Upper lobe of left lung (tissue), 6 donors: ENCODE results near the gene PPP2R3B. TPM values are rescaled to one million over a fixed set of nuclear protein-coding genes. Genes with fewer than 3 reads are reported as not detected.

Experiments used
- ATAC-seq, 2 donors: fragments of 200-7000 bp; cut with Tn5 transposase; one replicate each; pipeline ENCODE4 v1.9.1; 2022; ENCODE audit warnings: mild to moderate bottlenecking in 2 of 2, moderate library complexity in 2 of 2; ENCODE audit not compliant: low FRiP score in 2 of 2
- DNase-seq, 2 donors: peaks; one replicate each; pipeline ENCODE4 v3.0.0-alpha.2; 2019 to 2020
- H3K27ac ChIP-seq, 4 donors: fragments of 200-600 bp; sonication (generic); one replicate each; pipeline ENCODE4 v1.5.1; 2016 to 2019
- H3K27me3 ChIP-seq, 4 donors: fragments of 200-600 bp; sonication (generic); one replicate each; pipeline ENCODE4 v1.5.1; 2017 to 2019
- H3K36me3 ChIP-seq, 4 donors: fragments of 200-600 bp; sonication (generic); one replicate each; pipeline ENCODE4 v1.5.1; 2016 to 2019
- H3K4me1 ChIP-seq, 4 donors: fragments of 200-600 bp; sonication (generic); one replicate each; pipeline ENCODE4 v1.5.1; 2018 to 2019
- H3K4me3 ChIP-seq, 4 donors: fragments of 200-600 bp; sonication (generic); one replicate each; pipeline ENCODE4 v1.5.1; 2017 to 2019; ENCODE audit warnings: mild to moderate bottlenecking in 2 of 4, moderate library complexity in 1 of 4
- H3K9me3 ChIP-seq, 4 donors: fragments of 200-600 bp; sonication (generic); one replicate each; pipeline ENCODE4 v1.5.1; 2018 to 2019
- EP300 ChIP-seq, 4 donors: sonication (generic); formaldehyde crosslinking; IDR thresholded peaks; one replicate each; pipeline ENCODE4 v1.5.1; 2017; ENCODE audit warnings: antibody characterized with exemption in 4 of 4, control low read depth in 2 of 4
- POLR2A ChIP-seq, 4 donors: fragments of 450-650 bp; IDR thresholded peaks; one replicate each; pipeline ENCODE4 v1.5.1; 2016 to 2017; ENCODE audit warnings: antibody characterized with exemption in 4 of 4, mild to moderate bottlenecking in 2 of 4
- POLR2AphosphoS5 ChIP-seq, 2 donors: sonication (generic); formaldehyde crosslinking; IDR thresholded peaks; one replicate each; pipeline ENCODE4 v1.5.1; 2017; ENCODE audit warnings: antibody characterized with exemption in 2 of 2
- WGBS, 2 donors: methylation state at CpG; one replicate each; pipeline ENCODE4 v1.1.5; 2017 to 2018; 5-methylcytosine and 5-hydroxymethylcytosine counted together
- total RNA-seq, 6 donors: library from RNA; depleted of rRNA in 4 of 6; stranded (reverse); fragments of >200 nt in 4 of 6; gene quantifications; one replicate each; pipeline versions ENCODE4 v1.1.0 to v1.2.1, GENCODE V29; 2016 to 2021
- TF ChIP-seq, protein P1 (sequence below), 6 experiments: fragments of 450-650 bp in 4 of 6; fragments of 200-600 bp in 2 of 6; sonication (generic) in 2 of 6; IDR thresholded peaks; one replicate each; pipeline ENCODE4 v1.5.1; 2016 to 2019; ENCODE audit warnings: antibody characterized with exemption in 6 of 6
- donor health status: DM: no; HTN: no; CAD: no; lungs with moderate emphysema.
- donor health status: DM: no; HTN: yes; CAD: no; lungs with severe emphysema.

Gene PPP2R3B
- total RNA-seq, 6 donors from 2014 or later, result 8.7 to 72.3 (median 15.1) TPM

DNA sequence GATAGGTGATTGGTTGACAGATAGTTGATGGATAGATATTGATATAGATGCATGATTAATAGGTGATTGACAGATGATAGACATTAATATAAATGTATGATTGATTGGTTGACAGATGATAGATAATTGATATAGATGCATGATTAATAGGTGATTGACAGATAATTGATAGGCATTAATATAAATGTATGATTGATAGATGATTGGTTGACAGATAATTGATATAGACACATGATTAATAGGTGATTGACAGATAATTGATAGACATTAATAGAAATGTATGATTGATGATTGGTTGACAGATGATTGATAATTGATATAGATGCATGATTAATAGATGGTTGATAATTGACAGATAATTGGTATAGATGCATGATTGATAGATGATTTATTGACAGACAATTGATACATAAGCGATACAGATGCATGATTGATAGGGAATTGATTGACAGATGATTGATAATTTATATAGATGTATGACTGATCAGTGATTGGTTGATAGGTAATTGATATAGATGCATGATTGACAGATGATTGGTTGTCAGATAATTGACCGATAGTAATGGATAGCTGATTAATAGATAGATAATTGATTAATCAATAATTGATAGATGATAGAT is 44.9 kb upstream of the PPP2R3B start:
- H3K27me3 ChIP-seq, result peaks cover 0 to 8% (median 3%) of the 10 kb centered on the region in 4 donors

DNA sequence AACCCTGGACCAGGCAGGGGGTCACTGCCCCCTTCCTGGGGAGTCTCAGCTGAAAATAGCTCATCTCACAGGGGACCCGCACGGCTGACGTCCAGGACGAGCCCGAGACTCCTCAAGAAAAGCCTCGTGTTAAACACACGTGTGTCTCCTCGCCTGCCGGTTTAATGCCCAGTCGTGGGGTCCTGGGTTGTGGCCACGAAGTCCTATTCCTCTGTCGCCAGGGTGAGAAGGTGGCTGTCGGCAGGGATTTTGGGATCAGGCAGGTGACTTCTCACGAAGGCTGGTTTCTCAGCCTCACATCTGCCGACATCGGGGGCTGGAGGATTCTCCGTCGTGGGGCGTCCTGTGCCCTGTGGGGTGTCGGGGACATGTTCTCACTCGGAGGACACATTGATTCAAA is 44.3 kb upstream of the PPP2R3B start:
- H3K36me3 ChIP-seq, result no peaks in the 10 kb centered on the region
- TF ChIP-seq POLR2AphosphoS5 (IDR thresholded peaks at IDR 0.05), result no peak
- TF ChIP-seq EP300 (IDR thresholded peaks at IDR 0.05), result no peak
- no peak for TF ChIP-seq POLR2A (IDR thresholded peaks at IDR 0.05)
- TF ChIP-seq, protein P1, sequence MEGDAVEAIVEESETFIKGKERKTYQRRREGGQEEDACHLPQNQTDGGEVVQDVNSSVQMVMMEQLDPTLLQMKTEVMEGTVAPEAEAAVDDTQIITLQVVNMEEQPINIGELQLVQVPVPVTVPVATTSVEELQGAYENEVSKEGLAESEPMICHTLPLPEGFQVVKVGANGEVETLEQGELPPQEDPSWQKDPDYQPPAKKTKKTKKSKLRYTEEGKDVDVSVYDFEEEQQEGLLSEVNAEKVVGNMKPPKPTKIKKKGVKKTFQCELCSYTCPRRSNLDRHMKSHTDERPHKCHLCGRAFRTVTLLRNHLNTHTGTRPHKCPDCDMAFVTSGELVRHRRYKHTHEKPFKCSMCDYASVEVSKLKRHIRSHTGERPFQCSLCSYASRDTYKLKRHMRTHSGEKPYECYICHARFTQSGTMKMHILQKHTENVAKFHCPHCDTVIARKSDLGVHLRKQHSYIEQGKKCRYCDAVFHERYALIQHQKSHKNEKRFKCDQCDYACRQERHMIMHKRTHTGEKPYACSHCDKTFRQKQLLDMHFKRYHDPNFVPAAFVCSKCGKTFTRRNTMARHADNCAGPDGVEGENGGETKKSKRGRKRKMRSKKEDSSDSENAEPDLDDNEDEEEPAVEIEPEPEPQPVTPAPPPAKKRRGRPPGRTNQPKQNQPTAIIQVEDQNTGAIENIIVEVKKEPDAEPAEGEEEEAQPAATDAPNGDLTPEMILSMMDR (IDR thresholded peaks at IDR 0.05), result no peak
- H3K27ac ChIP-seq, result no peak overlapping the region
- H3K27me3 ChIP-seq, result peaks cover 0 to 8% (median 3%) of the 10 kb centered on the region in 4 donors
- peaks cover 0 to 4% (median 2%) of the 10 kb centered on the region in 4 donors for H3K4me1 ChIP-seq
- H3K9me3 ChIP-seq, result no peaks in the 10 kb centered on the region
- 80 to 81% methylated on average over 17 to 21 of the region's 21 CpGs for WGBS, 2 donors
- ATAC-seq, result no peak
- DNase-seq, result no peak
- no peak overlapping the region for H3K4me3 ChIP-seq

More for the DNA sequence above, 44.9 kb upstream of the PPP2R3B start:
- DNase-seq (no peak), ATAC-seq (no peak)
- TF ChIP-seq EP300 (IDR thresholded peaks at IDR 0.05), result no peak
- TF ChIP-seq POLR2A (IDR thresholded peaks at IDR 0.05), result no peak
- TF ChIP-seq, protein P1 (IDR thresholded peaks at IDR 0.05), result no peak
- no peak for TF ChIP-seq POLR2AphosphoS5 (IDR thresholded peaks at IDR 0.05)
- Histone ChIP-seq H3K9me3 (no peaks in the 10 kb centered on the region), H3K36me3 (no peaks in the 10 kb centered on the region), H3K27ac (no peak overlapping the region), H3K4me3 (no peak overlapping the region), H3K4me1 (peaks cover 0 to 4% (median 2%) of the 10 kb centered on the region in 4 donors)
- 94 to 95% methylated on average over 2 of the region's 2 CpGs for WGBS, 2 donors

DNA sequence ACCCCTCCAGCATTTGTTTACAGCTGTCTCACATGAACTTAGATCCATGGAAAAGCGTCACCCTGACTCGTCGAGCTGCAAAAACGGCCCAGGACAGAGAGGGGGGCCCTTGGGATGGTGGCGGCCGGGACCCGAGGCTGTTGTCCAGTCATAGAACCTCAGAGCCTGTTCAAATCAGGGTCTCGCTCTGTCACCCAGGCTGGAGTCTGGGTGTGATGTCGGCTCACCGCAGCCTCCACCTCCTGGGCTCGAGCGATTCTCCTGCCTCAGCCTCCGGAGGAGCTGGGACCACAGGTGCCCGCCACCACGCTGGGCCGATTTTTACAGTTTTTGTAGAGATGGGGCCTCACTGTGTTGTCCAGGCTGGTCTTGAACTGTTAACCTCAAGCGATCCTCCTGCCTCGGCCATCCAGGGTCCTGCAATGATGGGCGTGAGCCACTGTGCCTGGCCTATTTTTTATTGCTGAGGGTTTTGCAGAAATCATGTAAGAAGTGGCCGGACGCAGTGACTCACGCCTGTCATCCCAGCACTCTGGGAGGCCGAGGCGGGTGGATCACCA is 42.6 kb upstream of the PPP2R3B start:
- Histone ChIP-seq H3K4me3 (no peak overlapping the region), H3K27me3 (peaks cover 0 to 8% (median 3%) of the 10 kb centered on the region in 4 donors), H3K9me3 (no peaks in the 10 kb centered on the region), H3K36me3 (no peaks in the 10 kb centered on the region), H3K4me1 (peaks cover 0 to 4% (median 2%) of the 10 kb centered on the region in 4 donors), H3K27ac (no peak overlapping the region)
- WGBS, 2 donors, result 89 to 90% methylated on average over 16 to 24 of the region's 24 CpGs
- TF ChIP-seq EP300 (IDR thresholded peaks at IDR 0.05) (no peak), POLR2AphosphoS5 (IDR thresholded peaks at IDR 0.05) (no peak), POLR2A (IDR thresholded peaks at IDR 0.05) (no peak)
- TF ChIP-seq, protein P1 (IDR thresholded peaks at IDR 0.05), result no peak
- DNase-seq, result no peak
- ATAC-seq, result no peak

DNA sequence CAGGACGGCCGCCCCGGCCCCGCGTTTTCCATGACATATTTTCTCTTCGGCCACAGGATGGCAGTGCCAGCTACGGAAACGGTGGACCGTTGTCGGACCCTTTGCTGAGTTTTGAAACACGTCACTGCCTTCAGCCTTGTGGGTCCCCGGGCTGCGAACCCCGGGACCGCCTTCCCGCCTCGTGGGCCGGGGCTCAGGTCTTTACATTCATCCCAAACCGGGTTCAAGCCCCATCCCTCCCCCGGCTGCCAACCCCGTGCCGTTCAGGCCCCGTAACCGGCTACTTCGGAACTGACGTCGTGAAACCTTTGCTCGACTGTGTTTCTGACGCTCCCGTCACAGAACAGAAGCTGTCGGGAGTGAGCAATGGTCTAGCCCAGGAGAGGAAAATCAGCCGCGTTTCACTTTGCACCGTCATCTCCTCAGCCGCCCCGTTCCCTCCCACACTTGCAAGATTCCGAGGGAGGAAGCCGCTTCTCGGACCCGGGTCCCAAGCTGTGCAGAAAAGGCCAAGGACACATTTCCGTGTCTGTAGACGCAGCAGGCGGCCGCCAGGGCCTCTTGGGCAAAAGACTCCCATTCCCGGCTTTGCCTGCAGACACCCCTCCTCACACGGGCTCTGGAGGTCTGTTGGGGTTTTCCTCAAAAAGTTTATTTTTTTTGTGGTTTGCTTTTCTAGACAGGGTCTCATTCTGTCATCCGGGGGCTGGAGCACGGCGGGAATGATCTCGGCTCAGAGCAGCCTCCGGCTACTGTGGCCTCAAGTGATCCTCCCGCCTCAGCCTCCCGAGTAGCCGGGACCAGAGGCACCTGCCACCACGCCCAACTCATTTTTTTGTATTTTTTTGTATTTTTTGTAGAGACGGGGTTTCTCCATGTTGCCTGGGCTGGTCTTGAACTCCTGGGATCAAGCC is 41.4 kb upstream of the PPP2R3B start:
- DNase-seq, result no peak
- no peak overlapping the region for H3K4me3 ChIP-seq
- WGBS, 2 donors, result 20 to 32% methylated on average over 20 to 51 of the region's 56 CpGs
- H3K4me1 ChIP-seq, result peaks cover 0 to 4% (median 2%) of the 10 kb centered on the region in 4 donors
- no peak overlapping the region for H3K27ac ChIP-seq
- H3K9me3 ChIP-seq, result no peaks in the 10 kb centered on the region
- peaks cover 0 to 8% (median 3%) of the 10 kb centered on the region in 4 donors for H3K27me3 ChIP-seq
- TF ChIP-seq EP300 (IDR thresholded peaks at IDR 0.05) (no peak), POLR2AphosphoS5 (IDR thresholded peaks at IDR 0.05) (no peak), POLR2A (IDR thresholded peaks at IDR 0.05) (no peak)
- TF ChIP-seq, protein P1 (IDR thresholded peaks at IDR 0.05), result no peak
- ATAC-seq, result peak in 1 of 2 donors; percentile 26
- H3K36me3 ChIP-seq, result no peaks in the 10 kb centered on the region
